ENCODE measurements around the gene COBLL1.

GRCh38 chr2:164803776-164804466 is 37.7 kb downstream of the COBLL1 start:
- TF ChIP-seq CTCF (IDR thresholded peaks at IDR 0.05; ENCODE audit: low read depth, low read length) (no peak), EZH2phosphoT487 (IDR thresholded peaks at IDR 0.05; ENCODE audit: low read depth) (no peak)
